H9 (cell line): ENCODE data around the gene LIPH. TPM values are rescaled to one million over a fixed set of nuclear protein-coding genes. Genes with fewer than 3 reads are reported as not detected.
"Not testable (repeated sequence)": the region's sequence is repeated elsewhere in the genome, so short reads cannot be mapped to it uniquely, and the experiment has no call there.

Source experiments
- DNase-seq: peaks from one replicate; pipeline ENCODE4 v3.0.0-alpha.2; 2017
- H2AFZ ChIP-seq: one replicate; pipeline ENCODE4 v1.6.1; 2013; ENCODE audit warnings: mild to moderate bottlenecking, low read length, control low read depth, moderate library complexity
- H2AK5ac ChIP-seq: 2 replicates; pipeline ENCODE4 v1.6.1; 2013; ENCODE audit warnings: low read length, control low read depth, mixed read lengths; ENCODE audit not compliant: insufficient read length
- H2BK120ac ChIP-seq: one replicate; pipeline ENCODE4 v1.6.1; 2013; ENCODE audit warnings: low read depth, mild to moderate bottlenecking, low read length, control low read depth, inconsistent platforms; ENCODE audit not compliant: poor library complexity, severe bottlenecking
- H2BK12ac ChIP-seq: 2 replicates; pipeline ENCODE4 v1.6.1; 2013; ENCODE audit warnings: low read length, control low read depth, mixed read lengths, low read depth; ENCODE audit not compliant: insufficient read length
- H2BK15ac ChIP-seq: 2 replicates; pipeline ENCODE4 v1.6.1; 2013; ENCODE audit warnings: low read depth, low read length, control low read depth
- H2BK20ac ChIP-seq: one replicate; pipeline ENCODE4 v1.6.1; 2013; ENCODE audit warnings: low read depth, mild to moderate bottlenecking, low read length, control low read depth, inconsistent platforms; ENCODE audit not compliant: poor library complexity, severe bottlenecking
- H2BK5ac ChIP-seq: 2 replicates; pipeline ENCODE4 v1.6.1; 2013; ENCODE audit warnings: low read length, control low read depth, mixed read lengths; ENCODE audit not compliant: insufficient read length
- H3K14ac ChIP-seq: 2 replicates; pipeline ENCODE4 v1.6.1; 2013; ENCODE audit warnings: low read length, control low read depth; ENCODE audit not compliant: insufficient read depth
- H3K18ac ChIP-seq: 2 replicates; pipeline ENCODE4 v1.6.1; 2013; ENCODE audit warnings: low read depth, mild to moderate bottlenecking, mixed read lengths, low read length, control low read depth; ENCODE audit not compliant: insufficient read length
- H3K23ac ChIP-seq: 2 replicates; pipeline ENCODE4 v1.6.1; 2013; ENCODE audit warnings: low read length, control low read depth, mixed read lengths, low read depth; ENCODE audit not compliant: insufficient read length
- H3K23me2 ChIP-seq: 2 replicates; pipeline ENCODE4 v1.6.1; 2013; ENCODE audit warnings: low read depth, mild to moderate bottlenecking, mixed read lengths, low read length, control low read depth; ENCODE audit not compliant: insufficient read length, poor library complexity, severe bottlenecking
- H3K27ac ChIP-seq: 2 replicates; pipeline ENCODE4 v1.5.1; 2013; ENCODE audit warnings: low read length, control low read depth, mixed read lengths, low read depth; ENCODE audit not compliant: insufficient read length
- H3K27me3 ChIP-seq: 2 replicates; pipeline ENCODE4 v1.6.1; 2013; ENCODE audit warnings: low read length, control low read depth, inconsistent platforms; ENCODE audit not compliant: insufficient read depth
- H3K4ac ChIP-seq: 2 replicates; pipeline ENCODE4 v1.6.1; 2013; ENCODE audit warnings: low read depth, mild to moderate bottlenecking, control low read depth, inconsistent platforms, low read length, moderate library complexity
- H3K4me1 ChIP-seq: 2 replicates; pipeline ENCODE4 v1.6.1; 2013; ENCODE audit warnings: low read length, control low read depth, inconsistent platforms; ENCODE audit not compliant: insufficient read depth
- H3K4me2 ChIP-seq: 2 replicates; pipeline ENCODE4 v1.6.1; 2013; ENCODE audit warnings: low read length, control low read depth, mixed read lengths; ENCODE audit not compliant: insufficient read length, insufficient read depth
- H3K56ac ChIP-seq: 2 replicates; pipeline ENCODE4 v1.6.1; 2013; ENCODE audit warnings: low read depth, mild to moderate bottlenecking, mixed read lengths, low read length, control low read depth; ENCODE audit not compliant: insufficient read length
- H3K79me1 ChIP-seq: 2 replicates; pipeline ENCODE4 v1.6.1; 2013; ENCODE audit warnings: low read depth, mild to moderate bottlenecking, moderate library complexity, low read length, control low read depth, inconsistent platforms; ENCODE audit not compliant: insufficient read depth, poor library complexity, severe bottlenecking
- H3K79me2 ChIP-seq: 2 replicates; pipeline ENCODE4 v1.6.1; 2013; ENCODE audit warnings: low read length, control low read depth, inconsistent platforms; ENCODE audit not compliant: insufficient read depth
- H3K9ac ChIP-seq: 2 replicates; pipeline ENCODE4 v1.6.1; 2013; ENCODE audit warnings: low read length, control low read depth, mixed read lengths; ENCODE audit not compliant: insufficient read length; ENCODE audit errors: extremely low read depth
- H3K9me3 ChIP-seq: one replicate; pipeline ENCODE4 v1.6.1; 2013; ENCODE audit warnings: low read depth, low read length, inconsistent platforms; ENCODE audit not compliant: control insufficient read depth
- H3T11ph ChIP-seq: one replicate; pipeline ENCODE4 v1.6.1; 2013; ENCODE audit warnings: mild to moderate bottlenecking, low read length, control low read depth, inconsistent platforms
- H4K20me1 ChIP-seq: one replicate; pipeline ENCODE4 v1.6.1; 2013; ENCODE audit not compliant: control insufficient read depth, insufficient read length, insufficient read depth
- H4K5ac ChIP-seq: 2 replicates; pipeline ENCODE4 v1.6.1; 2013; ENCODE audit warnings: low read depth, mild to moderate bottlenecking, mixed read lengths, low read length, control low read depth; ENCODE audit not compliant: insufficient read length
- H4K8ac ChIP-seq: replicated peaks from 2 replicates; pipeline ENCODE4 v1.6.1; 2013; ENCODE audit warnings: low read length, control low read depth, mixed read lengths, low read depth; ENCODE audit not compliant: insufficient read length
- H4K91ac ChIP-seq: 2 replicates; pipeline ENCODE4 v1.6.1; 2013; ENCODE audit warnings: low read depth, mild to moderate bottlenecking, moderate library complexity, mixed read lengths, low read length, control low read depth; ENCODE audit not compliant: insufficient read length
- H3K27ac Mint-ChIP-seq, 3 experiments: 2 replicates in 2 of 3; 3 replicates in 1 of 3; pipeline ENCODE4 v1.8.0; 2020 to 2021; ENCODE audit warnings: mixed read lengths in 3 of 3, mild to moderate bottlenecking in 1 of 3, moderate library complexity in 1 of 3
- H3K27me3 Mint-ChIP-seq: 2 replicates; pipeline ENCODE4 v1.8.0; 2021; ENCODE audit warnings: low read depth, mild to moderate bottlenecking, moderate library complexity, mixed read lengths
- H3K36me3 Mint-ChIP-seq, 3 experiments: 2 replicates in 2 of 3; 3 replicates in 1 of 3; pipeline ENCODE4 v1.8.0; 2020 to 2021; ENCODE audit warnings: low read depth in 3 of 3, mixed read lengths in 3 of 3; ENCODE audit not compliant: insufficient read depth in 1 of 3
- H3K4me1 Mint-ChIP-seq, 2 experiments: 2 replicates each; pipeline ENCODE4 v1.8.0; 2020; ENCODE audit warnings: mixed read lengths in 2 of 2
- H3K4me3 Mint-ChIP-seq, 2 experiments: 2 replicates in 1 of 2; 3 replicates in 1 of 2; pipeline ENCODE4 v1.8.0; 2020 to 2021; ENCODE audit warnings: mild to moderate bottlenecking in 2 of 2, mixed read lengths in 2 of 2, moderate library complexity in 1 of 2
- H3K9me3 Mint-ChIP-seq, 2 experiments: 2 replicates in 1 of 2; 3 replicates in 1 of 2; pipeline ENCODE4 v1.8.0; 2020; ENCODE audit warnings: mild to moderate bottlenecking in 2 of 2, mixed read lengths in 2 of 2, moderate library complexity in 1 of 2
- WGBS: extraction: QIAGEN DNeasy Blood & Tissue Kit; methylation state at CpG from one replicate; pipeline ENCODE4 v1.1.7; 2013; ENCODE audit warnings: missing lambda C conversion rate, low lambda C conversion rate, mixed read lengths; ENCODE audit not compliant: insufficient read length; ENCODE audit errors: extremely low coverage; 5-methylcytosine and 5-hydroxymethylcytosine counted together
- total RNA-seq: library from RNA; stranded (reverse); gene quantifications from 2 replicates; pipeline ENCODE4 v1.2.1, GENCODE V29; 2021
- TF ChIP-seq, protein P1 (sequence below): fragments of 200-600 bp; sonication (generic); conservative IDR thresholded peaks from 3 replicates; pipeline ENCODE4 v1.8.0; 2021; ENCODE audit warnings: antibody characterized with exemption, mild to moderate bottlenecking

LIPH gene
- total RNA-seq, 1 experiment from 2014 or later: 0.17 TPM

DNA sequence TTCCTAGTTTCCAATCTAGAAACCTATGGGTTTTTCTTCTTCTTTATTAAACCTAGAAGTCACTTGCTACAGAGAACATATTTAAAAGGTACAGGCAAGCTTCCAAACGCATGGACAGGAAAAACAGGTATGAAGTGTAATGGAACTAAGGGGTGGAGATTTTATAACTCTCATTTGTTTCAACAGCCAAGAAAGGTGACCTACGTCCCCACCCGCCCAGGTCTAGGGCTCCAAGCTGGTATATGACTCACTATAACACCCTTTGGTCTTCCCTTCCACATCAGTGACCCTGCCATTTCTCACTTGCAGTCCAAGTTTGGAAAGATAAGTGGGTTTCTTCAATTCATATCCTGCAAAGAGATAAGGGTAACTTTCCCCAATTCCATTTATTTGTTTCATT is 6.0 kb upstream of the LIPH start:
- Mint-ChIP-seq H3K4me3 (no peak overlapping the region), H3K27me3 (peaks cover 2% of the 10 kb centered on the region), H3K27ac (no peak overlapping the region), H3K36me3 (no peaks in the 10 kb centered on the region; a peak in 1 of 7 replicates), H3K9me3 (no peaks in the 10 kb centered on the region), H3K4me1 (peaks cover 38 to 39% of the 10 kb centered on the region in 2 experiments)
- DNase-seq: no peak
- Histone ChIP-seq H3K79me2 (no peaks in the 10 kb centered on the region), H3K9me3 (no peaks in the 10 kb centered on the region), H2AK5ac (no peak overlapping the region), H3K18ac (no peak overlapping the region), H3K4me1 (0 out of 2 replicates have a peak, but pooled peaks cover 5% of the 10 kb centered on the region), H3K4ac (no peak overlapping the region), H4K8ac (no peak overlapping the region), H3K9ac (no peak overlapping the region), H2BK15ac (no peak overlapping the region), H2AFZ (no peak overlapping the region), H2BK120ac (no peak overlapping the region), H3K56ac (no peak overlapping the region), H2BK20ac (no peak overlapping the region), H3K27me3 (no peaks in the 10 kb centered on the region; the same call in 1 of the 2 replicates), H3K14ac (no peak overlapping the region), H3K27ac (no peak overlapping the region), H3K23ac (no peak overlapping the region), H4K91ac (no peak overlapping the region), H2BK5ac (no peak overlapping the region), H4K20me1 (no peaks in the 10 kb centered on the region), H3T11ph (no peak overlapping the region), H3K4me2 (no peak overlapping the region), H3K79me1 (no peaks in the 10 kb centered on the region), H3K23me2 (no peaks in the 10 kb centered on the region), H2BK12ac (no peak overlapping the region), H4K5ac (no peak overlapping the region)
- WGBS: no CpG with 5 or more reads among the region's 3 CpGs
- TF ChIP-seq, protein P1, sequence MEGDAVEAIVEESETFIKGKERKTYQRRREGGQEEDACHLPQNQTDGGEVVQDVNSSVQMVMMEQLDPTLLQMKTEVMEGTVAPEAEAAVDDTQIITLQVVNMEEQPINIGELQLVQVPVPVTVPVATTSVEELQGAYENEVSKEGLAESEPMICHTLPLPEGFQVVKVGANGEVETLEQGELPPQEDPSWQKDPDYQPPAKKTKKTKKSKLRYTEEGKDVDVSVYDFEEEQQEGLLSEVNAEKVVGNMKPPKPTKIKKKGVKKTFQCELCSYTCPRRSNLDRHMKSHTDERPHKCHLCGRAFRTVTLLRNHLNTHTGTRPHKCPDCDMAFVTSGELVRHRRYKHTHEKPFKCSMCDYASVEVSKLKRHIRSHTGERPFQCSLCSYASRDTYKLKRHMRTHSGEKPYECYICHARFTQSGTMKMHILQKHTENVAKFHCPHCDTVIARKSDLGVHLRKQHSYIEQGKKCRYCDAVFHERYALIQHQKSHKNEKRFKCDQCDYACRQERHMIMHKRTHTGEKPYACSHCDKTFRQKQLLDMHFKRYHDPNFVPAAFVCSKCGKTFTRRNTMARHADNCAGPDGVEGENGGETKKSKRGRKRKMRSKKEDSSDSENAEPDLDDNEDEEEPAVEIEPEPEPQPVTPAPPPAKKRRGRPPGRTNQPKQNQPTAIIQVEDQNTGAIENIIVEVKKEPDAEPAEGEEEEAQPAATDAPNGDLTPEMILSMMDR: no peak

DNA sequence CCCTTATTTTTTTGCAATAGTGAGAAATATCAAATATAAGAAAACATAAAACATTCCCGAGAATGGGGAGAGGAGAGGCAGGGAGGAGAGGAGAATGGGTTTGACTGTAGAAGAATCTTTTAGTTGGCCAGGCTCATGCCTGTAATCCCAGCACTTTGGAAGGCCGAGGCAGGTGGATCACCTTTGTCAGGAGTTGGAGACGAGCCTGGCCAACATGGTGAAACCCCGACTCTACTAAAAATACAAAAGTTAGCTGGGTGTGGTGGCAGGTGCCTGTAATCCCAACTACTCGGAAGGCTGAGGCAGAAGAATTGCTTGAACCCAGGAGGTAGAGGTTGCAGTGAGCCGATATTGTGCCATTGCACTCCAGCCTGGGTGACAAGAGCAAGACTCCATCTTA is 4.3 kb upstream of the LIPH start:
- H3K9ac ChIP-seq, H2BK12ac ChIP-seq, H3K36me3 Mint-ChIP-seq, H2BK5ac ChIP-seq, H2AK5ac ChIP-seq, H3T11ph ChIP-seq, H4K5ac ChIP-seq, H3K27ac Mint-ChIP-seq, H3K79me2 ChIP-seq, DNase-seq, H3K23ac ChIP-seq, H4K20me1 ChIP-seq, H3K4me3 Mint-ChIP-seq, H3K27me3 ChIP-seq, H4K8ac ChIP-seq, H2BK15ac ChIP-seq, H3K4ac ChIP-seq, H3K23me2 ChIP-seq, H2BK20ac ChIP-seq, H3K9me3 ChIP-seq, H2BK120ac ChIP-seq, H3K27me3 Mint-ChIP-seq, H3K4me1 ChIP-seq, H2AFZ ChIP-seq, H3K9me3 Mint-ChIP-seq, H3K79me1 ChIP-seq, H3K18ac ChIP-seq, H3K4me2 ChIP-seq, H3K27ac ChIP-seq, H3K14ac ChIP-seq, H3K56ac ChIP-seq, H4K91ac ChIP-seq: not testable (repeated sequence)
- no CpG with 5 or more reads among the region's 6 CpGs for WGBS
- peaks cover 35 to 37% of the 10 kb centered on the region in 2 experiments for H3K4me1 Mint-ChIP-seq
